ENCODE data around the gene PRKAR1B.

Gene PRKAR1B

DNA sequence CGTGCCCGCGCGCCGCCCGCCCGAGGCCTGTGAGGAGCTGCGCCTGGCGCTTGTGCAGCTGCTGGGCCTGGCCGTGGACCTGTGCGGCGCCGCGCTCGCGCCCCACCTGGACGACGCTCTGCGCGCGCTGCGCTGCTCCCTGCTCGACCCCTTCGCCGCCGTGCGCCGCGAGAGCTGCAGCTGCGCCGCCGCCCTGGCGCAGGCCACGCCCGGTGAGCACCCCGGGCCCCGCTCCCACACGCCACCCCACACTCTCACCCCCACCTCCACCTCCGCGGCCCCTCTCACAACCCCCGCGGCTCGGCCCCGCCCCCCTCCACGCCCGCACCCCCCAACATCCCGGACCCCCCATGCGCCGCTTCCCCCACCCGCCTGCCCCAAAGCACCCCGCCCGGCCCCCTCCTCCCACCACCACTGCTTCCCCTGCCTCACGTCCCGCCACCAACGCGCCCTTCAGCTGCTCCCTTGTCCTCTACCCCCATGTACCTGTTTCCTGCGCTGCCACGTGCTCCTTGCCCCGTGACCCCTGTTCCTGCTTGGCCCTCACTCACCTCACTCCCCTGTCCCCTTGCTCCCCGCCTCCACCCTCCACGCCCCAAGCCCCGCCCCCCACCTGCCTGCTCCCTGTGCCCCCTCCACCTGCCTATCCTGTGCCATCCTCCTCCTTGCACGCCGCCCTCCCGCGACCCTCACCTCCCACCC lies at the start of gene PRKAR1B:
Gene PRKAR1B (minus strand): TSS at position 178 of the 702 bp plus-strand sequence. CDS start 15,776 bp downstream, outside the sequence.
- peak in 2 of 4 experiments; percentile 16 to 27 for DNase-seq

DNA sequence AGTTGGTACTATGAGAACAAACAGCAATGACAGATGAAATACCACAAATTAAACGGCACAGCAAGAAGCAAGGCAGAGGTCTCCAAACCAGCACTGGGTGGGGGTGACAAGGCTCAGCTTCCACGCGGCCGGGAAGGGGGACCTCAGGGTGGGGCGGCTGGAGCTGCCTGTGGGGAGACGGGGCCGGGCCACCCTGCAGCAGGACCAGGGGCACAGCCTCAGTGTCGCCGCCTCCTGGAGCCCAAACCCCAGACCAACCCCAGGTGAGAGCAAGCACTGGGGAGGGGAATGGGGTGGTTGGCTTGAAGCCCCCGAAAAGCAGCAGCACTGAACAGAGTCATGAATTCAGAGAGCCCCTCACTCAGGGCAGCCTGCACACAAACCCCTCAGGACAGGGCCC lies 49.3 kb upstream of the PRKAR1B start:
- no peak for DNase-seq

DNA sequence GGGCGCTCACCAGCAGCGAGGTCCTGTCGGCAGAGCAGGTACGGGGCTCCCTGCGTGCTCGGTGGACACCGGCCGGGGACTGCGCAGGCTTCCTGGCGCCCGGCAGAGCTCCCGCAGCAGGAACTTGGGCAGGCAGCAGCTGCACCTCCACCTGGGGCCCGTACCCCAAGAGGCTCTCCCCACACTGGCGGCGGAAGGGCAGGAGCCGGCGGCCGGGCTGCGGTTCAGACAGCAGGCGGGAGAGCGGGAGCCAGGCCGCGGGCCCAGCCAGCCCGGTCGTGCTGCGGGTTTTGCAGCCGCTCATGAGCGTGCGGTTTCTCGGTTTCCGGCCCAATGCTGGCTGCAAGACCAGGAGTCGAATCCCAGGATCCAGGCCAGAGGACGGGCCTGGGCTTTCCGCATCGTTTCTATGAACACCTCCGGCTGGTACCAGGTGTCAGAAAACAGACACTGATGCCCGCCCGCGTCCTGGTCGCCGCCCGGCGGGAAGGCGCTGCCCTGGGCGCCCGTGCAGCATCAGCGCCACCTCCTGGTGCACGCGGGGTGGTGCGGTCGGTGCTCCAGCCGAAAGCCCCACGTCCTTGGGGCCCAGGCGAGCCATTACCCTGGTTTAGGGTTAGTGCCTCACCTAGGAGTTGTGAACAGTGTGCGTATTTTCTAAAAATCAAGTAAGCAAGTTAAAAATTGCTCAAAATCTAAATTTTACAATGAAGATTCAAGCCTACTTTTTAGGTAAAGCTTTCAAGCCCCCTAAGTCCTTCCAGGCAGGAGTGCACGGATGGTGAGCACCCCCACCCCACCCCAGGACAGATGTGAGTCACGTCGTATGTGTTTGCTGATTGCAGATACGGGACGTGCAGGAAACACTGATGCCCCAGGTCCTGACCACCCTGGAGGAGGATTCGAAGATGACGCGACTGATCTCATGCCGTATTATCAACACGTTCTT lies 47.4 kb upstream of the PRKAR1B start:
- DNase-seq, result peak; percentile 7 to 62 (median 40)

DNA sequence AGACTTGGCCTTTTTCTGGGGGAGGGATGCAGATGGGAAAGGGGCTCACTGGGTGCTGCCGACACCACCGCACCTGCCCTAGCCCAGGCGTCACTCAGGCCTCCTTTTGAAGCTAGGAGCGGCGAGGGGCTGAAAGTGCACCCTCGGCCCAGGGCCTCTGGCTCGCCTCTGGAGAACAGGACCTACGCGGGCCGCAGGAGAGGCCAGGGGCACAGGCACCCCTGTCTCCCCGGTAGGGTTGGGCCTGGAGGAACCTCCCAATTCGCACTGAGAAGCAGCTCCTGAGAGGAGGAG lies 46.5 kb upstream of the PRKAR1B start:
- no peak for DNase-seq

DNA sequence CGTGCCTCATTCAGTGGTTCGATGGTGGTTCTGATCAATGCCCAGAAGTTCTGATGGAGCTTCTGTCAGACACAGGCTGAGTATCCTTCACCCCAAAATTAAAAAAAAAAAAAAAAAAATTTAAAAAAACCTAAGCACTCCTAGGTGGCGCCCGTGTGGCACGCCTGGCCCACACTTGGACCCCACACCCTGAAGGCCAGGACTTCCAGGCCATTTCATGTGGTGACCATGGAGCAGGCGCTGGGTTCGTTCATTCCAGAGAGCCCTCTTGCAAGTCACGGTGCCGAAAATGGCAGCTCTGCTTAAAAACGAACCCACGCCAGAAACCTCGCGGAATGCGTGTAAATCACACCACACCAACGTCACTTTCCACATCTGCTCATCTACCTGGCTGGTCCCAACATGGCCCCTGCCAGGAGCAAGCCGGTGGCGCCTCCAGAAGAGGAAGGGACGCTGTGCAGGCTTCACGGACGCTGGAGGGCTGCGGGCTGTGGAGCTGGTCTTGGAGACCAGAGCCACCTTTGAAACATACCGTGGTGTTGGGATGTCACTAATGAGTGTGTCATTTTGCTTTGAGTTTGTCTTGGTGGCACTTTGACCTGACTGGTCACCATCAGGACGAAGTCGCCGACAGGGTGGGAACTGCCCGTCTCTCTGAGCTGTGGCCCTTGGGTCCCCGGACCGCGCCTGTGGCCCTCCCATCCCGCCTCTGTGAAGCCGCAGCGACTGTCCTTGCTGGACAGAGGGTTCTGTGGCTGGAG lies 46.0 kb upstream of the PRKAR1B start:
- no peak for DNase-seq

DNA sequence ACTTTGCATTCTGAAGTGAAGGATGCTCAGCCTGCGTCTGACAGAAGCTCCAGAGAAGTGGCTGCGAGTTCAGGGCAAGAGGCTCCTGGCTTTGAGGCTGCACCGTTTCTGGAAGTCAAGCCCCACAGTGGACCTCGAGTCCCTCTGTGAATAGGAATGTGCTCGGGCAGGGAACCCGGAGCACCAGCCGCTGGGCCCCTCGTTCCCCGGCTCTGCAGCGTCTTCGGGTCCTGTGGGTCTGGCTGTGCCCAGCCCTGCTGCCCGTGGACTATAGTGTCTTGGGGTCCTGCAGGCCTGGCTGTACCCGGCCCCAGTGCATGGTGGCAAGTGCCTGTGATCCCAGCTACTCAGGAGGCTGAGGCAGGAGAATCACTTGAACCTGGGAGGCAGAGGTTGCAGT lies 45.3 kb upstream of the PRKAR1B start:
- DNase-seq, result no peak

DNA sequence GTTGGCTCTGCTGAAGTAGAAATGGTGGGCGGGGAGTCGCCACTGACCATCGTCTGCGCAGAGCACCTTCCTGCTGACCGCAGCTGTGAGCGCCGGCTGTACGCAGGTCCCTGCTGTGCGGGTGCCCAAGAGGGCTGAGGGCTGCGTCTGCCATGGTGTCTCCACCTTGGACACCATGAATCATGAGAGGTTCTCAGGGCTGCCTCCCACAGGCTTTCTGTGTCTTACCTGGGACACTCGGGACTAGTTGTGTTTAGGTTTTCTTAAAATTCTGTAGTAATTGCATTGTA lies 44.9 kb upstream of the PRKAR1B start:
- no peak for DNase-seq

DNA sequence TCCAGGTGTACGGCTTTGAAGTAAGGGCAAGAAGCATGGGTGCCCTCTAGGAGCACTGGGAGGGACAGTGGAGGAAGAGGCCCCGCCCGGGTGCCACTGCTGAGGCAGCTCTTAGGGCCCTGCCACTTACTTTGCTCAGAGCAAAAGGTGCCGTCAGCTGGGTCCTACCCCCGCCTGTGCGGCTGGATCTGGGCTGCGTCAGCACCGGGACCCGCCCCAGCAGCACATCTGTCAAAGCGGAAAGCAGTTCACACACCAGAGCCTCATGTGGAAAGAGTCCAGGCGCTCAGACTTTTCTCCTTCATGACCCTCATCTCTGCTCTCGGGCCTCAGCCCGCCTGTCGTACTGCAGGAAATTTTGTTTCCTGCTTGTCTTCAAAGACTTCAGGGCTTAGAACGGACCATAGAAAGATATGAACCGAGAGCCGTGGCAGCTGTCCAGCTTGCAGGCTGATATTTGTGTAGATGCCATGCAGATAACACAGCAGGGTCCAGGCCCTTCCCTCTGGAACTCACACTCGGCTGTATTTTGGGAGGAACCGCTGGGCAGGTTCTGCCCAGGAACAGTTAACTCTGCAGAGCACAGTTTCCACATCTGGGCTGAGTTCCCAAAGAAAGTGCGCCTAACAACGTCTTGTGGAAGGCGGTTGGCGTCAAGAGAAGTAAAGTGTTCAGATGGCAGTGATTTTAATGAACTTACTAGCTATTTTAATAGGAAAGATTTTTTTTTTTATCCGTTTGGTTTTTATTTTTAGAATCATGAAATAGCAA lies 44.3 kb upstream of the PRKAR1B start:
- no peak for DNase-seq

DNA sequence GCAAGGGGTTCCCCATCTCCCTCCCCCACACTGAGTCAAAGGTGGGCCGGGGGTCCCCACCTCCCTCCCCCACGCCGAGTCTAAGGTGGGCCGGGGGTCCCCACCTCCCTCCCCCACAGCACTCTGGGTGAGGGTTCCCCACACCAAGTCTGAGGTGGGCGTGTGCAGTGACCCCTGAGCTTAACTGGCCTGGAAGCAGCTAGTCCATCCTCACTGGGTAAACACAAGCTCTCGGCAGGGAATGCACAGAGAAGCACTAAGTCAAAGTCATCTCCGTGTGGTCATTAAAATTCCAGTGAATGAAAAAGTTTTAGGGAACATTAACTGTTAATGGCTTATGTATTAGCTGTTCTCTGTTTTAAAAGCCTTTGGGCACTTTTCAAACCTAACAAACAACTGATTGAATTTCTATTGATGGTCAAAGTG lies 43.7 kb upstream of the PRKAR1B start:
- no peak for DNase-seq

DNA sequence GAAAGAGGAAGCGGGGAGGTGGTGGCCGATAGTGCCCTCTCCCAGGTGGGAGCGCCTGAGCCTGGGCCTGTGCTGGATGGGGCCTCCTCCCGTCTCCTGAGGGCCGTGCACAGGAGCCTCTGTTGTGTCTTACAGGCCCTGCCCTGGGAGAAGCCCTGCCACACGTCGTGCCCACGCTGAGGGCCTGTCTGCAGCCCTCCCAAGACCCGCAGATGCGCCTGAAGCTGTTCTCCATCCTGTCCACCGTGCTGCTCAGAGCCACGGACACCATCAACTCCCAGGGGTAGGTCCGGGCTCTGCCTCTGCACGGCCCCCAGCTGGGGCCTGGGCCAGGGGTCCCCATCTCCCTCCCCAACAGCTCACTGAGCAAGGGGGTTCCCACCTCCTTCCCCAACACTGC lies 43.3 kb upstream of the PRKAR1B start:
- DNase-seq, result no peak

DNA sequence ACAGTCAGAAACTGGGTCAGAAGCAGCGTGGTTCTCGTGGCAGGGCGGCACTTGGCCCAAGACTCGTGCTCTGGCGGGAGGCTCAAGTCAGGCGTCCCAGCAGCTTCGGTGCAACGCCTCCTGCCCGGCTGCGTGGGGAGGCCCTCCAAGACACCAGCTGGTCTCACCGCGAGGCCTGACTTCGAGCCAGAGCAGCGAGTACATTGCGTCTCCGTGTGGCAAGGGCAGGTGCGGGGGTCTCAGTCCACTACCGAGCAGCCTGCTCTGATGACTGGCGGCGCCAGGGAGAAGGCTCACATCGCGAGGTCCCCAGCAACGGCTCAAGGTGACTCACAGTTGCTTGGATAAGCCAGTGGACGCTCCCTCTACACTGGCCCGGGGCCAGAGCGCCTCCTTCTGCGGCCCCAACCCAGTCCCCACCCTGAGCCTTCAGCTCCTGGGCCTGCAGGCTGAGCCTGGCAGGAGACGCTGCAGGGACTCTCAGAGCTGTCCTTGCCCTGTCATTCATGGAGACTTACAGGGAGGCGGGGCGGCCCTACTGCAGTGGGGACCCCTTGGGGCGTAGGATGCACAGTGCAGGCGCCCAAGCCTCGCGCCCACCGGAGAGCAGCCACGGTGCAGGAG lies 41.9 kb upstream of the PRKAR1B start:
- no peak for DNase-seq

DNA sequence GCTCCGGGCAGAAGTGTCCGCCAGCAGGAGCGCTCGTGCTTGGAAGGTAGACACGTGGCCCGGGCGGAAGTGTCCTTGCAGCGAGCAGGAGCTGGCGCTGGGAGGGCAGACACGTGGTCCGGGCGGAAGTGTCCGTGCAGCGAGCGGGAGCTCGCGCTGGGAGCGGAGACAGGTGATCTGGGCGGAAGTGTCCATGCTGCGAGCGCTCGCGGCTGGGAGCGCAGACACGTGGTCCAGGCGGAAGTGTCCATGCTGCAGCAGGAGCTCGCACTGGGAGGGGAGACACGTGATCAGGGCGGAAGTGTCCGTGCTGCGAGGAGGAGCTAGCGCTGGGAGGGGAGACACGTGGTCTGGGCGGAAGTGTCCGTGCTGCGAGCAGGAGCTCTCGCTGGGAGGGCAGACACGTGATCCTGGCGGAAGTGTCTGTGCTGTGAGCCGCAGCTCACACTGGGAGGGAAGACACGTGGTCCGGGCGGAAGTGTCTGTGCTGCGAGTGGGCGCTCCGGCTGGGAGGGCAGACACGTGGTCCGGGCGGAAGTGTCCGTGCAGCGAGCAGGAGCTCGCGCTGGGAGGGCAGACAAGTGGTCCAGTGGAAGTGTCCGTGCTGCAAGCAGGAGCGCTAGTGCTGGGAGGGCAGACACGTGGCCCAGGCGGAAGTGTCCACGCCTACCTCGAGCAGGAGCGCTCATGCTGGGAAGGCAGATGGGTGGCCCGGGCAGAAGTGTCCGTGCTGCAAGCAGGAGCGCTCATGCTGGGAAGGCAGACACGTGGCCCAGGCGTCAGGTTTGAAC lies 41.1 kb upstream of the PRKAR1B start:
- no peak for DNase-seq

DNA sequence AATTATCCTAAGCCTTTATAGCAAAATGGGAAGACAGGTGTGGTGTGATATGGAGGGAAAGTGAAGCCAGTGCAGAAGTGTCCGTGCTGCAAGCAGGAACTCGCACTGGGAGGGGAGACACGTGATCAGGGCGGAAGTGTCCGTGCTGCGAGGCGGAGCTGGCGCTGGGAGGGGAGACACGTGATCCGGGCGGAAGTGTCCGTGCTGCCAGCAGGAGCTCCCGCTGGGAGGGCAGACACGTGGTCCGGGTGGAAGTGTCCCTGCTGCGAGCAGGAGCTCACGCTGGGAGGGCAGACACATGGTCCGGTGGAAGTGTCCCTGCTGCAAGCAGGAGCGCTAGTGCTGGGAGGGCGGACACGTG lies 40.5 kb upstream of the PRKAR1B start:
- no peak for DNase-seq

DNA sequence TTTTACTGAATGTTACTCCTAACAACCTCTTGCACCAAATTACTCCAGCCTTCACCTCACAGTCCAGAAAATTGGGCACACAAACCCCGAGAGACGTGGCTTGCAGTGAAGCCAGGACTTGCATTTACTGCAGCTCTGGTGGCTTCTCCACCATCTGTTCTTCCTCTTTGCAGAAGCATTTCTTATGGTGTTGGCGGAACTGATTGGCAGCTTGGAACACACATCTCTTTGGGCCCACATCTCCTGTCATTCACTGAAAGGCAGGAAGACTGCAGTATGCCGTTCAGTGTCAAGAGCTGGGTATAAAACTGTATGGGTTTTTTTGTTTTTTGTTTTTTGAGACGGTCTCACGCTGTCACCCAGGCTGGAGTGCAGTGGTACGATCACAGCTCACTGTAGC lies 38.3 kb upstream of the PRKAR1B start:
- DNase-seq, result no peak

DNA sequence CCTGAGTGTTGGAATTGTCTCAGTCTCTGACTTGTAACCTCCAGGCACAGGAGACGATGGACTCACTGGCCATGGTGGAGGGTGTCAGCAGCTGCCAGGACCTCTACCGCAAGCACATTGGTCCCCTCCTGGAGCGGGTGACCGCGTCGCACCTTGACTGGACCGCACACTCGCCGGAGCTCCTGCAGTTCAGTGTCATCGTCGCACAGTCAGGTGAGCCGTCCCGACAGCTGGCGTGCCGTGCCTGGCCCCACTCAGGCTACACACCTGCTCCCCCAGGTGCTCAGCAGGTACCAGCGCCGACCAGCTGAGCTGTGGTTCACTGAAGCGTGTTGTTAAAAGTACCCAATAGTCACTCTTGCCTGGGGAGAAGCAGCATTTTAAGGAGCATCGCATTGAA lies 36.7 kb upstream of the PRKAR1B start:
- DNase-seq, result no peak

DNA sequence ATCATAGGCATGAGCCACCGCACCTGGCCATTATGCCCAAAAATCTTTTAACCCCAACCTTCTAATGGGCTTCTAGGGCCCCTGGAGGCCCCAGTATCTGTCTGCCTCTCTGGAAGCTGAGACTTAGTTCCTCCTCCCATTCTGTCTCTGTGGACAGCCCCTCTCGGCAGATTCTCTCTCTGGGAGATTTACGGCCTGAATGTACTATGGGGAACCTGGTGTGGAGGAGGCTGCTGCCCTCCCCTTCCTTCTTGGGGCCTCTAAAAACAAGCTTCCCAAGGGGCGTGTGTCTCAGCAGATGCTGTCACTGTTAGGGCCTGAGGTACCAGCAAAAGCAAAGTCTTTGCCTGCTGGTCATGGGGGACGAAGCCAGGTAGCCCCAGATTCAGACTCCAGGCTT lies 35.8 kb upstream of the PRKAR1B start:
- DNase-seq, result no peak

DNA sequence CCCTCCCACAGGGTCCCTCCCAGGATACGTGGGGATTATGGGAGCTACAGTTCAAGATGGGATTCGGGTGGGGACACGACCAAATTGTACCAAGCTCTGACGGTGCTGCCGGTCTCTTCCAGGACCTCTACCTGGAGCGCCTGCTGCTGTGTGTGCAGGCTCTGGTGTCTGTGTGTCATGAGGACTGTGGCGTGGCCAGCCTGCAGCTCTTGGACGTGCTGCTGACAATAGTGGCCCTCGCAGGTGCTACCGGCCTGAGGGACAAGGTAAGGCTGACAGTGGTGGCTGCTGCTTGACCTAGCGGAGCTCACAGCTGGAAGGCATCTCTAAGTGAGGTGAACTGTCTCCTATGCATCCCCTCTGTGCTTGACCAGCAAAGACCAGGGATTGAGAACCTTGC lies 34.5 kb upstream of the PRKAR1B start:
- no peak for DNase-seq

DNA sequence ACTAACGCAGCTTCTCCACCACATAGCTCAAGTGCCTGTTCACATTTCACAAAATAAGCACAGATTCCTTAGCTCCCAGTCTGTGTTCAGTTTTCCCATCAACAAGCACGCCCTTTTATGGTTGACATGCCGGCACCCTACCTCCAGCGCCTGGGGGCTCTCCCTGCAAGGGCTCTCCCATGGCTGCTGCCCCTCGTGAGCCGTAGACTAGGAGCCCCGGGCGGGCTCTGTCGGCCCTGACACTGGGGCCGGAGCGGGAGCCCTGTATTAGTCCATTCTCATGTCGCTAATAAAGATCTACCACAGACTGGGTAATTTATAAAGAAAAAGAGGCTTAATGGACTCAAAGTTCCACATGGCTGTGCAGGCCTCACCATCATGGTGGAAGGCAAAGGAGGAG lies 34.0 kb upstream of the PRKAR1B start:
- no peak for DNase-seq

DNA sequence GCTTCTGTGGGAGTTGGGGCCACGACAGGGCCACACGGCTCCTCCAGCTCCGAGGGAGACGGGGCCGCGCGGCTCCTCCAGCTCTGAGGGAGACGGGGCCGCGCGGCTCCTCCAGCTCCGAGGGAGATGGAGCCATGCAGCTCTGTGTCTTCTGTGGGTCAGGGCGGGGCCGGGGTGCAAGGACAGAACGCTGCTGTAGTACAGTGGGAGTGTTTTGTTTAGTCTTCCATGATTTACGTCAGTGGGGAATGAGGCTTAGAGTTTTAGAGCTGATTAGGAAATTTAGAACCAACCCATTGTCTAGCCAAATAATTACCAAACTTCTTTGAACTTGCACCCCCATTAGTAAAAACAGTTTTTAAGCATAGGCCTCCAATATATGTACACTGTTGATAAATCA lies 32.9 kb upstream of the PRKAR1B start:
- DNase-seq, result no peak

DNA sequence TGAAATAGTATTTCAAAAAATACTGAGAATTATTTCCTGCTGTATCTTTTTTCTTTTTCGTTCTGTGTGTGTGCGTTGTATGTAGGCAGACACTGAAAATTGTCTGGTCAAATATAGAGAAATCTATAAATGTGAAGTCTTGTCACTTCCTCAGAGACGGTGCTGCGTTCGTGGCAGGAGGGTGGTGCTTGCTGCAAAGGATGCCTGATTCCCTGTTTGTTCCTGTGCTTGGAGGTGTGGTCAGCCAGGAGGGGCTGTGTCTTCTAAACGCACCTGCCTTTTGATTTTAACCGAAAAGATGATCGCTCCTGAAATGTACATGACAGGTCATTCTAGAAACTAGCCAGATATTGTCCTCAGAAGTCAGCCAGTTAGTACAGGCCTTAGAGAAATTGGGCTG lies 32.5 kb upstream of the PRKAR1B start:
- DNase-seq, result no peak

DNA sequence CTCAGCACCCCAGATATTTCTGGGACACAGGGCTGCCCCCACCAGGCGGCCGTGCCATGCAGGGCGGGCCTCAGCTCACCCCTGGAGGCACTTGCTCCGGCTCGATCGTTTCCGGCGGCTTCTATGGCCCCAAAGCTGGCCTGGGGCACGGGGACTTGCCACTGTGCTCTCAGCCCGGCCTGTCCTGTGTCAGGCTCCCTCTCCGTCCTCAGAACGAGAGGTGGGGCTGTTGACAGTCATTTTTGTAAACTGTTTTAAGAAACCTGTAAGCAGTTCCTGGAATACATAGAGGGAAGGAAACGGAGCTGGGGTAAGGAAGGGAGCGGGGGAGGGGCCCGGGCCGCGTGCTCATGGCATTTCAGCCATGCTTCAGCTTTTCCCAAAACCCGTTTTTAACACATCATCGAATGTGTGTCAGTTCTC lies 30.7 kb upstream of the PRKAR1B start:
- DNase-seq, result no peak

Measured in activated naive CD4-positive, alpha-beta T cell (primary cell).